ENCODE results near the gene ZMAT1.

ZMAT1 gene

GRCh38 chrX:101906136-101906796 lies 25.6 kb downstream of the ZMAT1 start:
- Histone ChIP-seq H3K4me1 (ENCODE audit: control insufficient read depth, insufficient read depth, low read length) (no peaks in the 10 kb centered on the region), H3K4me3 (ENCODE audit: low read length) (no peak overlapping the region), H3K27me3 (ENCODE audit: control insufficient read depth, insufficient read depth, low read length) (no peaks in the 10 kb centered on the region), H3K9ac (ENCODE audit: low read length) (no peak overlapping the region), H3K9me3 (ENCODE audit: control insufficient read depth, low read length) (no peaks in the 10 kb centered on the region), H3K36me3 (ENCODE audit: control insufficient read depth, insufficient read depth, low read length) (no peaks in the 10 kb centered on the region)

DNA sequence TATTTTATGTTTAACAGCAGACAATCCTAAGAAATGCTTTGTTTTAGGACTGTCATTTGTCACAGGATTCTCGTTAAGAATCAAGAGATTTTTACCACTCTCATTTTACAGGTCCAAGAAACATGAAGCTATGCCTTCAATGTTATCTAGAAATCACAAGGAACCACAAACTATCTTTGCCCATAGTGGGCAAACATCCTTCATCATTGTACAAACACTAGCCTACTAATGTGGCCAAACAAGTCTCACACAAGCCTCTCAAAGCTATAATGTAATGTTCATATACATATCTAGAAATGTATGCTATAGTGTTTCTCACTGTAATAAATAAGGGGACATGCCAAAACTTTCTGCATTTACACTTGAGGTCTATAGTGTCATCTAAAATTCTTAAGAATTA lies 26.8 kb downstream of the ZMAT1 start:
- H3K9ac ChIP-seq (ENCODE audit: low read length), result no peak overlapping the region
- H3K36me3 ChIP-seq (ENCODE audit: control insufficient read depth, insufficient read depth, low read length), result no peaks in the 10 kb centered on the region
- H3K9me3 ChIP-seq (ENCODE audit: control insufficient read depth, low read length), result no peaks in the 10 kb centered on the region
- no peak overlapping the region for H3K4me3 ChIP-seq (ENCODE audit: low read length)
- no peaks in the 10 kb centered on the region for H3K27me3 ChIP-seq (ENCODE audit: control insufficient read depth, insufficient read depth, low read length)
- H3K4me1 ChIP-seq (ENCODE audit: control insufficient read depth, insufficient read depth, low read length), result no peaks in the 10 kb centered on the region

All from mucosa of stomach (tissue), 1 donor.